HFF-Myc (cell line): ENCODE measurements around the gene TXNDC2.
A peak's percentile ranks its signal among the peaks of the same experiment; 100 is the strongest.

Experiments used
- DNase-seq: peaks from one replicate; pipeline ENCODE4 v3.0.0-alpha.2; 2011; ENCODE audit warnings: low read depth; ENCODE audit errors: extremely low read depth
- H3K4me3 ChIP-seq: replicated peaks from 2 replicates; pipeline ENCODE4 v1.5.1; 2011; ENCODE audit warnings: low read depth, mild to moderate bottlenecking, control low read depth, low read length
- CTCF ChIP-seq: IDR thresholded peaks from 2 replicates; pipeline ENCODE4 v1.5.1; 2012; ENCODE audit warnings: mild to moderate bottlenecking, low read depth, low read length, control low read depth; ENCODE audit errors: missing control alignments

Gene TXNDC2

GRCh38 chr18:9874728-9875127, 11.0 kb upstream of the TXNDC2 start:
- no peak for DNase-seq
- H3K4me3 ChIP-seq, result no peak overlapping the region
- no peak for TF ChIP-seq CTCF

- DNase-seq, result no peak
These were observed 9.4 kb upstream of the TXNDC2 start for GRCh38 chr18:9876212-9876866.

GRCh38 chr18:9876867-9877654, 8.7 kb upstream of the TXNDC2 start:
- TF ChIP-seq CTCF, result no peak
- H3K4me3 ChIP-seq, result peak overlapping the region; percentile 27
- peak; percentile 87 for DNase-seq

More at GRCh38 chr18:9876212-9876866, 9.4 kb upstream of the TXNDC2 start:
- no peak overlapping the region for H3K4me3 ChIP-seq
- TF ChIP-seq CTCF, result no peak

- H3K4me3 ChIP-seq, result peak overlapping the region; percentile 27
- DNase-seq, result no peak
These were observed 8.1 kb upstream of the TXNDC2 start for GRCh38 chr18:9877655-9878014.

GRCh38 chr18:9878095-9878494, 7.7 kb upstream of the TXNDC2 start:
- TF ChIP-seq CTCF, result no peak
- H3K4me3 ChIP-seq, result no peak overlapping the region
- no peak for DNase-seq

More at GRCh38 chr18:9877655-9878014, 8.1 kb upstream of the TXNDC2 start:
- no peak for TF ChIP-seq CTCF

- DNase-seq, result no peak
- no peak overlapping the region for H3K4me3 ChIP-seq
- TF ChIP-seq CTCF, result no peak
These were observed 7.0 kb upstream of the TXNDC2 start for GRCh38 chr18:9878783-9879242.
